Karpas-422 (cell line): ENCODE data around the gene SWT1. TPM values are rescaled to one million over a fixed set of nuclear protein-coding genes. Genes with fewer than 3 reads are reported as not detected.

ENCODE experiments used
- DNase-seq: peaks from one replicate; pipeline ENCODE4 v3.0.0-alpha.2; 2015
- H2AFZ ChIP-seq: fragments of 200-600 bp; sonication (generic); 2 replicates; pipeline ENCODE4 v1.6.1; 2014; ENCODE audit warnings: antibody characterized with exemption, low read length, mixed read lengths
- H3K27ac ChIP-seq: fragments of 200-600 bp; sonication (generic); 2 replicates; pipeline ENCODE4 v1.5.1; 2014; ENCODE audit warnings: mild to moderate bottlenecking, low read length, moderate library complexity
- H3K27me3 ChIP-seq: fragments of 200-600 bp; sonication (generic); 2 replicates; pipeline ENCODE4 v1.6.1; 2014; ENCODE audit warnings: low read length, mixed read lengths
- H3K36me3 ChIP-seq: fragments of 200-600 bp; sonication (generic); 2 replicates; pipeline ENCODE4 v1.6.1; 2014; ENCODE audit warnings: low read length, mixed read lengths; ENCODE audit not compliant: insufficient read depth
- H3K4me1 ChIP-seq: fragments of 200-600 bp; sonication (generic); 2 replicates; pipeline ENCODE4 v1.6.1; 2014; ENCODE audit warnings: mild to moderate bottlenecking, low read length, mixed read lengths
- H3K4me2 ChIP-seq: fragments of 200-600 bp; sonication (generic); 2 replicates; pipeline ENCODE4 v1.6.1; 2014; ENCODE audit warnings: low read length, low read depth, mild to moderate bottlenecking; ENCODE audit not compliant: poor library complexity, severe bottlenecking
- H3K4me3 ChIP-seq: fragments of 200-600 bp; sonication (generic); 2 replicates; pipeline ENCODE4 v1.5.1; 2014; ENCODE audit warnings: mild to moderate bottlenecking, antibody characterized with exemption, low read length, mixed read lengths
- H3K79me2 ChIP-seq: fragments of 200-600 bp; sonication (generic); 2 replicates; pipeline ENCODE4 v1.6.1; 2014; ENCODE audit warnings: mild to moderate bottlenecking, low read length, mixed read lengths
- H3K9ac ChIP-seq: fragments of 200-600 bp; sonication (generic); 2 replicates; pipeline ENCODE4 v1.6.0; 2014; ENCODE audit warnings: low read length
- H3K9me2 ChIP-seq: fragments of 200-600 bp; sonication (generic), shearing (Covaris generic); replicated peaks from 2 replicates; pipeline ENCODE4 v1.6.0; 2014; ENCODE audit warnings: mild to moderate bottlenecking, low read length, moderate library complexity; ENCODE audit not compliant: insufficient read depth
- H3K9me3 ChIP-seq: fragments of 300-700, 200-600 bp; sonication (generic); 2 replicates; pipeline ENCODE4 v1.6.1; 2014; ENCODE audit warnings: low read length, mixed read lengths
- H4K20me1 ChIP-seq: fragments of 200-600 bp; sonication (generic); 2 replicates; pipeline ENCODE4 v1.6.1; 2014; ENCODE audit warnings: mild to moderate bottlenecking, antibody characterized with exemption, low read length, low read depth; ENCODE audit not compliant: insufficient read depth
- total RNA-seq: library from RNA; depleted of rRNA; stranded (reverse); fragments of >200 nt; shearing (Covaris generic); gene quantifications from 2 replicates; pipeline ENCODE4 v1.2.3, GENCODE V29; 2014; ENCODE audit warnings: low replicate concordance

Gene SWT1
- total RNA-seq, 1 experiment from 2014 or later = 1.8 TPM

DNA sequence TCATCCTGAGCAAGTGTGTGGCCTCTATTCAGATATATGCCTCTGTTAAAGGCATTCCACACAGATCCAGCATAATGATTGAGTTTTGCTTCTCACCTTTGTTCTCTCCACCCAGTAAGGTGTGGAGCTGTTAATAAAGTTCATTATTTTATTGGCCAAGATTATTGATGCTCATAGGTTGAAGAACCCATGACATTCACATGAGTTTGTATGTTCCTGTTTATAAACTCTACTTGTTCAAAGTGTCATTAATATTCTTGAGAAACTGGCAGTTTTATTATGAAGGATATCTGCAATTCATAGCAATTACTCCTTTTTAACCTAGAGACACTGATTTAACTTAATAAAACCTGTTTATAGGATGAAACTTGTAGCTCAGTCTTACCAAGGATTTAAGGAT lies 138.1 kb downstream of the SWT1 start:
- no peak overlapping the region for H2AFZ ChIP-seq
- no peaks in the 10 kb centered on the region for H3K4me1 ChIP-seq
- no peaks in the 10 kb centered on the region for H3K9me2 ChIP-seq
- no peak overlapping the region for H3K4me2 ChIP-seq
- H3K4me3 ChIP-seq = no peak overlapping the region
- H4K20me1 ChIP-seq = no peaks in the 10 kb centered on the region
- H3K36me3 ChIP-seq = peaks cover 52% of the 10 kb centered on the region
- no peaks in the 10 kb centered on the region for H3K9me3 ChIP-seq
- H3K79me2 ChIP-seq = no peaks in the 10 kb centered on the region
- no peaks in the 10 kb centered on the region for H3K27me3 ChIP-seq
- no peak for DNase-seq
- no peak overlapping the region for H3K9ac ChIP-seq
- no peak overlapping the region for H3K27ac ChIP-seq

GRCh38 chr1:185297982-185298381 lies 141.0 kb downstream of the SWT1 start:
- Histone ChIP-seq H3K9me2 (no peaks in the 10 kb centered on the region), H3K79me2 (0 out of 2 replicates have a peak, but pooled peaks cover 3% of the 10 kb centered on the region), H4K20me1 (no peaks in the 10 kb centered on the region), H3K4me3 (no peak overlapping the region), H3K27me3 (no peaks in the 10 kb centered on the region), H3K4me2 (no peak overlapping the region), H3K36me3 (peaks cover 78% of the 10 kb centered on the region), H2AFZ (no peak overlapping the region), H3K27ac (no peak overlapping the region), H3K4me1 (no peaks in the 10 kb centered on the region), H3K9ac (no peak overlapping the region), H3K9me3 (no peaks in the 10 kb centered on the region)
- DNase-seq = no peak

- Histone ChIP-seq H3K4me1 (no peaks in the 10 kb centered on the region), H3K27ac (no peak overlapping the region), H3K36me3 (peaks cover 94% of the 10 kb centered on the region), H3K4me2 (no peak overlapping the region), H3K79me2 (0 out of 2 replicates have a peak, but pooled peaks cover 3% of the 10 kb centered on the region), H4K20me1 (no peaks in the 10 kb centered on the region; the same call in 1 of the 2 replicates), H3K4me3 (no peak overlapping the region), H3K27me3 (no peaks in the 10 kb centered on the region), H3K9ac (no peak overlapping the region), H3K9me2 (no peaks in the 10 kb centered on the region), H2AFZ (no peak overlapping the region), H3K9me3 (no peaks in the 10 kb centered on the region)
- no peak for DNase-seq
These were observed 143.2 kb downstream of the SWT1 start for GRCh38 chr1:185300152-185300551.

- Histone ChIP-seq H3K4me2 (no peak overlapping the region), H3K36me3 (peaks cover 93% of the 10 kb centered on the region), H3K9me3 (no peaks in the 10 kb centered on the region), H3K4me3 (no peak overlapping the region), H3K9me2 (no peaks in the 10 kb centered on the region), H3K27ac (no peak overlapping the region), H3K4me1 (peaks cover 7% of the 10 kb centered on the region), H3K9ac (no peak overlapping the region), H4K20me1 (no peaks in the 10 kb centered on the region; the same call in 1 of the 2 replicates), H3K79me2 (peaks cover 45% of the 10 kb centered on the region), H2AFZ (no peak overlapping the region), H3K27me3 (no peaks in the 10 kb centered on the region)
- no peak for DNase-seq
These were observed 148.5 kb downstream of the SWT1 start for GRCh38 chr1:185305419-185305818.

DNA sequence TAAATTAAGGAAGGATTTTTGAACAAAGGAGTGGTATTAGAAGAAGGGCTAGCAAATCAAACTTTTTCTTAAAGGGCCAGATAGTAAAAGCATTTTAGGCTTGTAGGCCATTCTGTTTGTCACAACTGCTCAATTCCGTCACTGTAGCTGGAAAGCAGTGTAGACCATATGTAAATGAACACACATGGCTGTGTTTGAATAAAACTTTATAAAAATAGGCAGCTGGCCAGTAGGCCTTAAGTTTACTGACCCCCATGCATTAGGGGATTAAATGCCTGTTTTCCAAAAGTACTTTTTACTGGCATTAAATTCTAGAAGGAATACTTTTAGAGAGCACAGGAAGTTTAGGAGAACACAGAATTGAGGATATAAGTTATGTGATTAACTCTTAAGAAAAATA lies 151.2 kb downstream of the SWT1 start:
- peaks cover 31% of the 10 kb centered on the region for H3K4me1 ChIP-seq
- H3K36me3 ChIP-seq = peaks cover 89% of the 10 kb centered on the region
- H4K20me1 ChIP-seq = peaks cover 22% of the 10 kb centered on the region
- H3K9me3 ChIP-seq = no peaks in the 10 kb centered on the region
- no peaks in the 10 kb centered on the region for H3K9me2 ChIP-seq
- no peak overlapping the region for H3K4me2 ChIP-seq
- H3K27me3 ChIP-seq = no peaks in the 10 kb centered on the region
- no peak for DNase-seq
- H2AFZ ChIP-seq = no peak overlapping the region
- H3K4me3 ChIP-seq = no peak overlapping the region
- H3K9ac ChIP-seq = no peak overlapping the region
- peaks cover 68% of the 10 kb centered on the region for H3K79me2 ChIP-seq
- no peak overlapping the region for H3K27ac ChIP-seq

DNA sequence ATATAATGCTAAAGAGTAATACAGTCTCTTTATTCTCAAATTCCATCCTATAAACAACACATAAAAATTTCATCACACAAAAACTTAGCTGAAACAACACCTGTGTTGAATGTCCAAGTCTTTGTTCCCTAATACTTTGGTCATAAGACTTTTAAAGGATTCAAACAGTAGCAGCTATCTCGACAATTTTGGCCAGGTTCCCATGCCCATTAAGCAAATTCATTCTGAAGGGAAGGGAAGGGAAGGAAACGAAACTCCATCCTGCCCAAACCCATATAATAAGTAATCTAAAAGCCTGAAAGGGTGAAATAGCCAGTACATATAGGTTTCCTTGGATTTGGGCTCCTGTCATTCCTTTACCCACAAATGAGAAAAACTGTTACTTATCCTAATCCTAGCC lies 152.6 kb downstream of the SWT1 start:
- Histone ChIP-seq H3K36me3 (peaks cover 77% of the 10 kb centered on the region), H3K27me3 (no peaks in the 10 kb centered on the region), H3K79me2 (peaks cover 83% of the 10 kb centered on the region)

DNA sequence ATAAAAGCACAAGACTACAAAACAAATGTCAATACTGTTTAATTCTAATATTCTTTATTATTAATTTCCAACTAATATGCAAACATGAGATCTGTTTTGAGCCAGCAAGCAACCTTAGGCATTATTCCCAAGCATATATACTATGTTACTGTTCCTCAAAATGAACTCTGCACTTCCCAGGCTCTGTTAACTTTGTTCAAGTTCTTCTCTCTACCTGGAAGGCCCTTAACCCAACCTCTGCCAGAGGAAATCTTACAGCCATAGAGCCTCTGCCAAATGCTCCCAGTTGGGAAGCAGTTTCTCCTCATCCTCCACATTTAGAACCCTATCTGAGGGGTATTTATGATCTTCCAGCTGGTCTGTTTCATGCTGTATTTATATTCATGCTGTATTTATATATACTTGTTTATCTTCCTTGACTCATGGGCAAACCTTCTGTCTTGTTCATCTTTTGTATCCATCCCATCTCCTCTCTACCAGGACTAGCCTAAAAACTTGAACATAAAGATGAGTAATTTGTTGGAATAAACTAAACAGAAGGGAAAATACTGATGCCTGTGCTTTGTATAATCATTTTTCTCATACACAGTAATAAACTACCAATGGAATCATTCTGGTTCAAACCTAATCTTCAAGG lies 154.7 kb downstream of the SWT1 start:
- Histone ChIP-seq H3K9me3 (no peaks in the 10 kb centered on the region), H3K4me3 (no peak overlapping the region), H3K36me3 (peaks cover 55% of the 10 kb centered on the region)

More for the DNA sequence above, 152.6 kb downstream of the SWT1 start:
- H3K27ac ChIP-seq = no peak overlapping the region; the same call in 1 of the 2 replicates
- no peaks in the 10 kb centered on the region for H3K9me3 ChIP-seq
- H3K4me3 ChIP-seq = no peak overlapping the region
- no peaks in the 10 kb centered on the region for H3K9me2 ChIP-seq
- peaks cover 33% of the 10 kb centered on the region for H4K20me1 ChIP-seq
- DNase-seq = no peak
- H3K4me2 ChIP-seq = no peak overlapping the region
- H3K9ac ChIP-seq = no peak overlapping the region
- peaks cover 45% of the 10 kb centered on the region for H3K4me1 ChIP-seq
- no peak overlapping the region for H2AFZ ChIP-seq

DNA sequence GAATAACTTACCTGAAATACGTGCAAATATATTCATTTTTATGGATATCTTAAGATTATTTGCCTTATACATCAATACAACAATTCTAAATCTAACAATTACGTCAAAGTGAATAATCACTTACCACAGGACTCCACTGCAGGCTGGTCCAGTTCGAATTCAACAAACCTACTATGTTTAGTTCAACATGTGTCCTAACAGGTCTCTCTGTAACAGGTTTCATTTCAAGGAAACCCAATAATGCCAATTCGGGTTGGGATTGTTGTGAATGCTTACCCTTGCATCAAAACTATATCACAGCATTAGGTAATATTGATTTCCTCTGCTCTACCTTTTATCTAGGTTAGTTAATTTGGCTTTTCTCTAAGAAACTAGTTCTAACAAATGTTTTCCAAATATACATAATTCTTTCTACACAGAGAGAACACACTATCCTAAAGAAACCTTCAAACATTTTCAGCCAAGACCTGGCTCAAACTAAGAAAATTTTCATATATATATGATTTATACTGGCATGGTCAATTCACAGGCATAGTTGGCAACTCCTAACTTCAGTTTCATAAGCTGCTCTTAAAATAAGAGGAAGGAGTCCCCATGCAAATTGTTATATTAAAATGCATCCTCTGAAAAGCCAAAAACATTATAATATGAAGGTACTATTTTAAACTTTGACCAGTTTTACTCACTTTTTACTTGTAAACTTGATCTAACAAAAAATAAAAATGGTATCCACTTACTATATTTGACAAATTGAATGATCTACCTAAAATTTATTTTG lies 155.6 kb downstream of the SWT1 start:
- Histone ChIP-seq H3K79me2 (peaks cover 92% of the 10 kb centered on the region), H3K9me2 (no peaks in the 10 kb centered on the region), H3K36me3 (peaks cover 47% of the 10 kb centered on the region), H3K27ac (peak overlapping the region; percentile 63), H3K4me3 (peak overlapping the region; percentile 89), H3K4me2 (peak overlapping the region; percentile 80), H2AFZ (no peak overlapping the region), H3K9me3 (no peaks in the 10 kb centered on the region), H3K4me1 (peaks cover 57% of the 10 kb centered on the region), H3K9ac (no peak overlapping the region), H3K27me3 (no peaks in the 10 kb centered on the region), H4K20me1 (peaks cover 48% of the 10 kb centered on the region)
- peak; percentile 53 for DNase-seq

More for the DNA sequence above, 154.7 kb downstream of the SWT1 start:
- Histone ChIP-seq H3K9ac (no peak overlapping the region), H3K4me2 (no peak overlapping the region), H3K9me2 (no peaks in the 10 kb centered on the region), H3K4me1 (peaks cover 56% of the 10 kb centered on the region), H4K20me1 (peaks cover 48% of the 10 kb centered on the region), H3K79me2 (peaks cover 98% of the 10 kb centered on the region), H2AFZ (no peak overlapping the region), H3K27me3 (no peaks in the 10 kb centered on the region), H3K27ac (peak overlapping the region; percentile 63)
- DNase-seq = no peak
